ENCODE results near the gene PTTG1IP2.

DNA sequence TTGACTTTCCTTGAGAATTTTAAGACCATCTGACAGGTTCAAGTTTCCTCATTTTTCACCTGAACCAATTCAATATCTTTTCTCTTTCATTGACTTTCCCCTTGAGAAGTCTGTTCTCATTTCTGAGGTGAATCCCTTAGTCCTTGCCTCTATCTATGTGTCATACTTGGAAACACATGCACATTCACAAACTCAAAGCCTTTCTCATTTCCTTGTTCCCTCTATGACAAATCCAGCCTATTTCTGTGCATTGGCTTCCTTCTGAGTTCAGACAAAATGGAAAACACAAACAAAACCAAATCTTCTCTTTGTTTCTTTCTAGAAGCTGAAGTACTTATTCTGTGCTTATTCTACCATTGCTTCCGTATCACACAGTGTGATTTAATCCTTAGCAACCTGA is 13.8 kb downstream of the PTTG1IP2 start:
- TF ChIP-seq, protein P1, sequence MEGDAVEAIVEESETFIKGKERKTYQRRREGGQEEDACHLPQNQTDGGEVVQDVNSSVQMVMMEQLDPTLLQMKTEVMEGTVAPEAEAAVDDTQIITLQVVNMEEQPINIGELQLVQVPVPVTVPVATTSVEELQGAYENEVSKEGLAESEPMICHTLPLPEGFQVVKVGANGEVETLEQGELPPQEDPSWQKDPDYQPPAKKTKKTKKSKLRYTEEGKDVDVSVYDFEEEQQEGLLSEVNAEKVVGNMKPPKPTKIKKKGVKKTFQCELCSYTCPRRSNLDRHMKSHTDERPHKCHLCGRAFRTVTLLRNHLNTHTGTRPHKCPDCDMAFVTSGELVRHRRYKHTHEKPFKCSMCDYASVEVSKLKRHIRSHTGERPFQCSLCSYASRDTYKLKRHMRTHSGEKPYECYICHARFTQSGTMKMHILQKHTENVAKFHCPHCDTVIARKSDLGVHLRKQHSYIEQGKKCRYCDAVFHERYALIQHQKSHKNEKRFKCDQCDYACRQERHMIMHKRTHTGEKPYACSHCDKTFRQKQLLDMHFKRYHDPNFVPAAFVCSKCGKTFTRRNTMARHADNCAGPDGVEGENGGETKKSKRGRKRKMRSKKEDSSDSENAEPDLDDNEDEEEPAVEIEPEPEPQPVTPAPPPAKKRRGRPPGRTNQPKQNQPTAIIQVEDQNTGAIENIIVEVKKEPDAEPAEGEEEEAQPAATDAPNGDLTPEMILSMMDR (IDR thresholded peaks at IDR 0.05; ENCODE audit: low read depth, low read length) = no peak
- TF ChIP-seq EZH2phosphoT487 (IDR thresholded peaks at IDR 0.05; ENCODE audit: low read depth) = no peak
